Measurements from ENCODE around the gene UTS2R.

DNA sequence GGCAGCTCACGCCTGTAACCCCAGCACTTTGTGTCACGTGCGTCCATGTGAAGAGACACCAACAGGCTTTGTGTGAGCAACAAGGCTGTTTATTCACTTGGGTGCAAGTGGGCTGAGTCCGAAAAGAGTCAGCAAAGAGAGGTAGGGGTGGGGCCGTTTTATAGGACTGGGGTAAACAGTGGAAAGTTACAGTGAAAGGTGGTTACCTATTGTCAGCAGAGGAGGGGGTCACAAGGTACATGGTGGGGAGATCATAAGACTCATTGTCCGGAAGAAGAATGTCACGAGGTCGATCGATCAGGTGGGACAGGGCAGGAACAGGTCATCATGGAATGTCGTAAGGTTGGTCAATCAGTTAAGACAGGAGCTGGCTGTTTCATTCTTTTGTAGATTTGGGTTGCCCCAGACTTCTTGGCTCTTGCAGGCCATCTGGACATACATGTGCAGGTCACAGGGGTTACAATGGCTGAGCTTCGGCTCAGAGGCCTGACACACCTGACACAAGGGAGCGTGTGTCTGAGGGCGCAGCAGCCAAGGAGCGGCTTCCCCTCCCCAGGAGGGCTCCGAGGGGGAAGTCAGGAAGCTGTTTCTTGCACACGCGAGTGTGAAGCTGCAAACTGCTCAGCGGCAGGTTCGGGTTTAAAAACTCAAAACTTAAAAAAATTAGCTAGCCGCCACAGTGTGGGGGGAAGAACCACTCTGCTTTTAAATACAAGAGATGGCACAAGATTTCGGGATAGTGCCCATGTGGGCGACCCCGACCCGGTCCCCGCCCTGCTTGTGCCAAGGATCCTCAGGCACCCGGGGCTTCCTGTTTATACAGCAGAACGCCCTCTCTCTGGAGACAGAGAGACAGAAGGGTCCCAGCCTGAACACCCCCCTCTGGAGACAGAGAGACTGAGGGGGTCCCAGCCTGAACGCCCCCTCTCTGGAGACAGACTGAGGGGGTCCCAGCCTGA, 24.9 kb upstream of the UTS2R start:
- TF ChIP-seq YY1 (IDR thresholded peaks at IDR 0.05; ENCODE audit: insufficient read depth, insufficient read length) (no peak), ZNF274 (IDR thresholded peaks at IDR 0.05; ENCODE audit: low read depth, low read length) (no peak), SUZ12 (IDR thresholded peaks at IDR 0.05; ENCODE audit: extremely low read depth, insufficient read depth, insufficient read length) (no peak)

All from NT2/D1 (cell line).